ENCODE results near the gene IFNLR1.
A peak's percentile ranks its signal among the peaks of the same experiment; 100 is the strongest.

Gene IFNLR1

DNA sequence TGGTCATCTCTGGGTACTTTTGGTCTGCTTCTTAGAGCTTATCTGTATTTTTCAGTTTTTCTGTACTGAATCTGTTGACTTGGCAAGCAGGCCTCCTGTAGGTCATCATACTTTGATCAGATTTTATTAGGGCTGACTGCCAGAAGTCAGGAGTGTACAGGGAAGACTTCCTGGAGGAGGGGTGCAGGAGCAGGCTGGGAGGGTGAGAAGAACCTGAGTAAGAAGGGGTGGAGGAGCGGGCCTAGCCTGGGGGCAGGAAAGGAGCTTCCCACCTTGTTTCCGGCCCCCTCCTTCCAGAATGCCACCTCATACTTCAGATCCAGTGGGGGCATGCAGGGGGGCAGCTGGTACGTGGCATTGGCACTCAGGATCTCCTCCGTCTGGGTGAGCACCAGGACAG is 25.8 kb downstream of the IFNLR1 start:
- no peak overlapping the region for H3K4me3 ChIP-seq (ENCODE audit: low read depth, low read length)
- no peak overlapping the region for H3K27ac ChIP-seq (ENCODE audit: low read depth, low read length)
- H2AFZ ChIP-seq (ENCODE audit: low read length, unreplicated experiment), result no peak overlapping the region
- no peaks in the 10 kb centered on the region for H3K4me1 ChIP-seq (ENCODE audit: control insufficient read depth, insufficient read depth, low read length, unreplicated experiment)
- no peaks in the 10 kb centered on the region for H3K79me2 ChIP-seq (ENCODE audit: control insufficient read depth, insufficient read depth, low read length, unreplicated experiment)
- H3K36me3 ChIP-seq (ENCODE audit: insufficient read depth, low read length), result no peaks in the 10 kb centered on the region
- peaks cover 8% of the 10 kb centered on the region; the same call in 1 of the 2 replicates for H3K27me3 ChIP-seq (ENCODE audit: insufficient read depth, low read length)

GRCh38 chr1:24159366-24159765 is 27.7 kb downstream of the IFNLR1 start:
- no peak overlapping the region for H3K4me3 ChIP-seq (ENCODE audit: low read depth, low read length)
- no peak overlapping the region for H3K27ac ChIP-seq (ENCODE audit: low read depth, low read length)
- H2AFZ ChIP-seq (ENCODE audit: low read length, unreplicated experiment), result no peak overlapping the region
- no peaks in the 10 kb centered on the region for H3K79me2 ChIP-seq (ENCODE audit: control insufficient read depth, insufficient read depth, low read length, unreplicated experiment)
- H3K4me1 ChIP-seq (ENCODE audit: control insufficient read depth, insufficient read depth, low read length, unreplicated experiment), result no peaks in the 10 kb centered on the region
- H3K36me3 ChIP-seq (ENCODE audit: insufficient read depth, low read length), result no peaks in the 10 kb centered on the region
- H3K27me3 ChIP-seq (ENCODE audit: insufficient read depth, low read length), result no peaks in the 10 kb centered on the region; the same call in 1 of the 2 replicates

GRCh38 chr1:24157918-24158481 is 29.1 kb downstream of the IFNLR1 start:
- Histone ChIP-seq H2AFZ (ENCODE audit: low read length, unreplicated experiment) (no peak overlapping the region), H3K27ac (ENCODE audit: low read depth, low read length) (no peak overlapping the region), H3K4me1 (ENCODE audit: control insufficient read depth, insufficient read depth, low read length, unreplicated experiment) (no peaks in the 10 kb centered on the region), H3K79me2 (ENCODE audit: control insufficient read depth, insufficient read depth, low read length, unreplicated experiment) (no peaks in the 10 kb centered on the region), H3K4me3 (ENCODE audit: low read depth, low read length) (no peak overlapping the region), H3K36me3 (ENCODE audit: insufficient read depth, low read length) (no peaks in the 10 kb centered on the region), H3K27me3 (ENCODE audit: insufficient read depth, low read length) (no peaks in the 10 kb centered on the region)

GRCh38 chr1:24156542-24157260 is 30.4 kb downstream of the IFNLR1 start:
- Histone ChIP-seq H3K27me3 (ENCODE audit: insufficient read depth, low read length) (peaks cover 1% of the 10 kb centered on the region; the same call in 1 of the 2 replicates), H3K79me2 (ENCODE audit: control insufficient read depth, insufficient read depth, low read length, unreplicated experiment) (no peaks in the 10 kb centered on the region), H3K27ac (ENCODE audit: low read depth, low read length) (no peak overlapping the region), H3K36me3 (ENCODE audit: insufficient read depth, low read length) (no peaks in the 10 kb centered on the region), H3K4me1 (ENCODE audit: control insufficient read depth, insufficient read depth, low read length, unreplicated experiment) (no peaks in the 10 kb centered on the region), H3K4me3 (ENCODE audit: low read depth, low read length) (no peak overlapping the region), H2AFZ (ENCODE audit: low read length, unreplicated experiment) (no peak overlapping the region)

GRCh38 chr1:24155011-24155782 is 31.9 kb downstream of the IFNLR1 start:
- H3K79me2 ChIP-seq (ENCODE audit: control insufficient read depth, insufficient read depth, low read length, unreplicated experiment), result no peaks in the 10 kb centered on the region
- no peak overlapping the region for H3K27ac ChIP-seq (ENCODE audit: low read depth, low read length)
- H3K27me3 ChIP-seq (ENCODE audit: insufficient read depth, low read length), result peaks cover 11% of the 10 kb centered on the region; the same call in 1 of the 2 replicates
- peaks cover 1% of the 10 kb centered on the region for H3K4me1 ChIP-seq (ENCODE audit: control insufficient read depth, insufficient read depth, low read length, unreplicated experiment)
- no peak overlapping the region for H2AFZ ChIP-seq (ENCODE audit: low read length, unreplicated experiment)
- no peak overlapping the region for H3K4me3 ChIP-seq (ENCODE audit: low read depth, low read length)
- no peaks in the 10 kb centered on the region for H3K36me3 ChIP-seq (ENCODE audit: insufficient read depth, low read length)

GRCh38 chr1:24154215-24154614 is 32.9 kb downstream of the IFNLR1 start:
- no peak overlapping the region for H3K4me3 ChIP-seq (ENCODE audit: low read depth, low read length)
- peaks cover 11% of the 10 kb centered on the region for H3K4me1 ChIP-seq (ENCODE audit: control insufficient read depth, insufficient read depth, low read length, unreplicated experiment)
- no peaks in the 10 kb centered on the region for H3K79me2 ChIP-seq (ENCODE audit: control insufficient read depth, insufficient read depth, low read length, unreplicated experiment)
- peaks cover 11% of the 10 kb centered on the region; the same call in 1 of the 2 replicates for H3K27me3 ChIP-seq (ENCODE audit: insufficient read depth, low read length)
- no peaks in the 10 kb centered on the region for H3K36me3 ChIP-seq (ENCODE audit: insufficient read depth, low read length)
- H3K27ac ChIP-seq (ENCODE audit: low read depth, low read length), result no peak overlapping the region
- H2AFZ ChIP-seq (ENCODE audit: low read length, unreplicated experiment), result no peak overlapping the region

- Histone ChIP-seq H3K4me1 (ENCODE audit: control insufficient read depth, insufficient read depth, low read length, unreplicated experiment) (peaks cover 11% of the 10 kb centered on the region), H3K79me2 (ENCODE audit: control insufficient read depth, insufficient read depth, low read length, unreplicated experiment) (no peaks in the 10 kb centered on the region), H3K36me3 (ENCODE audit: insufficient read depth, low read length) (no peaks in the 10 kb centered on the region), H3K27ac (ENCODE audit: low read depth, low read length) (no peak overlapping the region), H3K27me3 (ENCODE audit: insufficient read depth, low read length) (peaks cover 11% of the 10 kb centered on the region; the same call in 1 of the 2 replicates), H2AFZ (ENCODE audit: low read length, unreplicated experiment) (no peak overlapping the region), H3K4me3 (ENCODE audit: low read depth, low read length) (no peak overlapping the region)
These were observed 34.2 kb downstream of the IFNLR1 start for GRCh38 chr1:24152631-24153494.

GRCh38 chr1:24151175-24151533 is 35.9 kb downstream of the IFNLR1 start:
- Histone ChIP-seq H2AFZ (ENCODE audit: low read length, unreplicated experiment) (no peak overlapping the region), H3K27ac (ENCODE audit: low read depth, low read length) (no peak overlapping the region), H3K4me1 (ENCODE audit: control insufficient read depth, insufficient read depth, low read length, unreplicated experiment) (peaks cover 11% of the 10 kb centered on the region), H3K36me3 (ENCODE audit: insufficient read depth, low read length) (no peaks in the 10 kb centered on the region), H3K4me3 (ENCODE audit: low read depth, low read length) (no peak overlapping the region), H3K79me2 (ENCODE audit: control insufficient read depth, insufficient read depth, low read length, unreplicated experiment) (no peaks in the 10 kb centered on the region), H3K27me3 (ENCODE audit: insufficient read depth, low read length) (peaks cover 11% of the 10 kb centered on the region; the same call in 1 of the 2 replicates)

DNA sequence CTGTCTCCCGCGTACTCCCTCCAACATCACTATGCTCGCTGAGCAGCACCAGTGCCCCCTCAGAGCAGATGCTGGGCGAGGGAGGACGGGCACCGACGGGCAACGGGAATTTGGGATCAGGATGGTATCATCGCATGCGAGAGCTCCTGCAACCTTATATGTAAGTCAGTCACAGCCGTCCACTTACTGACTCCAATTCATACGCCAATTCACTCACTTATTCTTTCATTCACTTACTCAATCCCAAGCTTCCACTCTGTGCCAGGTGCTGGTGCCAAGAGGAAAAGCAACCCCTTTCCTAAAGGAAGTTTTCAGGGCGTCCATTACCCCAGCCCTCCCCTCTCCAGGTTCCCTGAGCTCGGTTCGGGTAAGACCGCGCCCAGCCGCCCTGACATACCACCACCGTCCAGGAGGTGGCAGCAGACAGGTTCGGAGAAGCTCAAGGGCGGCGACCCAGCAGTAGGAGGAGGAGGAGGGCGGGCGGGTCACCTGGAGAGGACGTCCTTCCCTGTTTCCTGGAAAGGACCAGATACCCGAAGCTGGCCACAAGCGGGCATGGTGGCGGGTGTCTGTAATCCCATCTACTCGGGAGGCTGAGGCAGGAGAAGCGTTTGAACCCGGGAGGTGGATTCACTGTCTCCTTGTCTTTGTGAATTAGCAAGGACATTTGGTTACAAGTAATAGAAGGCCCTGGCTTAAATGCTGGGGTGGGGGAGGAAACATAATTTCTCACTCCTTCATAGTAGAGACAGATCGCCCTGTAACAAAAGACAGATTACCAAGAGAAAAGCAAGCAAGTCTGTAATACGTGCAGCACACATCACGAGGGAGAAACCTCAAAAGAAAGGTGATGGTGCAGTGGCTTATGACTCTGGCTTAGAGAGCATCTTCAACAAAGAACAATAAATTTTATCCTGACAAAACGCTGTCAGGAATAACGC is 36.6 kb downstream of the IFNLR1 start:
- no peaks in the 10 kb centered on the region for H3K79me2 ChIP-seq (ENCODE audit: control insufficient read depth, insufficient read depth, low read length, unreplicated experiment)
- peaks cover 11% of the 10 kb centered on the region for H3K4me1 ChIP-seq (ENCODE audit: control insufficient read depth, insufficient read depth, low read length, unreplicated experiment)
- H3K36me3 ChIP-seq (ENCODE audit: insufficient read depth, low read length), result no peaks in the 10 kb centered on the region
- H3K4me3 ChIP-seq (ENCODE audit: low read depth, low read length), result peak overlapping the region; percentile 74
- H3K27ac ChIP-seq (ENCODE audit: low read depth, low read length), result peak overlapping the region; percentile 30; the same call in 1 of the 2 replicates
- H2AFZ ChIP-seq (ENCODE audit: low read length, unreplicated experiment), result peak overlapping the region; percentile 72
- H3K27me3 ChIP-seq (ENCODE audit: insufficient read depth, low read length), result peaks cover 11% of the 10 kb centered on the region; the same call in 1 of the 2 replicates

Measured in ACC112 (cell line).